Smooth muscle cell (in vitro differentiated cells): ENCODE data around the gene CHPF. TPM values are rescaled to one million over a fixed set of nuclear protein-coding genes. Genes with fewer than 3 reads are reported as not detected.

Experiments
- microRNA-seq: library from miRNA; unstranded; fragments of <30 nt; microRNA quantifications from one replicate; pipeline ENCODE4, GENCODE V29; 2016; ENCODE audit warnings: borderline number of aligned reads
- polyA plus RNA-seq: library from polyadenylated mRNA; unstranded; fragments of >200 nt; fragmentation: Nextera tagmentation; extraction: Ambion mirVana; gene quantifications from 2 replicates; pipeline ENCODE4 v1.2.1, GENCODE V29; 2016
- small RNA-seq: library from RNA; depleted of rRNA; stranded (forward); fragments of <200 nt; gene quantifications from one replicate; pipeline ENCODE3, GENCODE V24; 2014
- total RNA-seq: library from RNA; depleted of rRNA; stranded (reverse); fragments of >200 nt; gene quantifications from 2 replicates; pipeline ENCODE4 v1.2.3, GENCODE V29; 2014

Gene CHPF
- total and polyA plus RNA-seq, 2 experiments from 2014 or later = 141 to 344 TPM

Small RNA genes lying within 50 kb of the gene (microRNA-seq; reads per million reads assigned to microRNA genes)
- gene MIR3132 = not detected

Small RNA genes lying within 50 kb of the gene (small RNA-seq; reads per million reads assigned to genes)
- gene MIR3132 = not detected
- not detected for gene RN7SKP213

Other genes with a start within 250 kb of the CHPF start
- 10.7 and 19.4 TPM in 2 replicates for gene PTPRN, start 234.4 kb downstream of the CHPF start, total RNA-seq
- gene PTPRN, start 234.4 kb downstream of the CHPF start, polyA plus RNA-seq = 31.1 and 36.4 TPM in 2 replicates
- not detected in 2 replicates for gene RESP18, start 211.1 kb downstream of the CHPF start, total RNA-seq
- gene RESP18, start 211.1 kb downstream of the CHPF start, polyA plus RNA-seq = not detected in 2 replicates
- gene DNPEP, start 155.9 kb downstream of the CHPF start, total RNA-seq = 24.9 and 137 TPM in 2 replicates
- gene DNPEP, start 155.9 kb downstream of the CHPF start, polyA plus RNA-seq = 48.1 and 61.8 TPM in 2 replicates
- gene DES, start 125.4 kb downstream of the CHPF start, total RNA-seq = 103 and 127 TPM in 2 replicates
- gene DES, start 125.4 kb downstream of the CHPF start, polyA plus RNA-seq = 106 and 109 TPM in 2 replicates
- gene SPEG, start 109.0 kb downstream of the CHPF start, total RNA-seq = 14.9 and 38.8 TPM in 2 replicates
- gene SPEG, start 109.0 kb downstream of the CHPF start, polyA plus RNA-seq = 37.8 and 40.5 TPM in 2 replicates
- gene GMPPA, start 44.9 kb downstream of the CHPF start, total RNA-seq = 52.2 and 59.3 TPM in 2 replicates
- gene GMPPA, start 44.9 kb downstream of the CHPF start, polyA plus RNA-seq = 77.8 and 81.7 TPM in 2 replicates
- 0.49 TPM in 1 of 2 replicates, not detected in the other for gene ASIC4, start 29.3 kb downstream of the CHPF start, total RNA-seq
- gene ASIC4, start 29.3 kb downstream of the CHPF start, polyA plus RNA-seq = 0.32 and 1.7 TPM in 2 replicates
- 3.3 and 6.9 TPM in 2 replicates for gene TMEM198, start 219 bp upstream of the CHPF start, total RNA-seq
- 3.3 and 8.5 TPM in 2 replicates for gene TMEM198, start 219 bp upstream of the CHPF start, polyA plus RNA-seq
- 47.1 and 71.9 TPM in 2 replicates for gene OBSL1, start 27.7 kb upstream of the CHPF start, total RNA-seq
- 51.1 and 67.9 TPM in 2 replicates for gene OBSL1, start 27.7 kb upstream of the CHPF start, polyA plus RNA-seq
- 2.4 and 4.0 TPM in 2 replicates for gene INHA, start 28.5 kb upstream of the CHPF start, total RNA-seq
- gene INHA, start 28.5 kb upstream of the CHPF start, polyA plus RNA-seq = 4.3 and 16.7 TPM in 2 replicates
- 5.7 and 10.2 TPM in 2 replicates for gene STK11IP, start 54.0 kb upstream of the CHPF start, total RNA-seq
- gene STK11IP, start 54.0 kb upstream of the CHPF start, polyA plus RNA-seq = 13.6 and 22.5 TPM in 2 replicates
- gene SLC4A3, start 83.8 kb upstream of the CHPF start, total RNA-seq = 3.4 and 4.9 TPM in 2 replicates
- 12.1 and 13.6 TPM in 2 replicates for gene SLC4A3, start 83.8 kb upstream of the CHPF start, polyA plus RNA-seq